NCI-H345 treated with DMSO at 0.1 percent for 48 hours (cell line): ENCODE results near the gene PLA2G4D.
"Not testable (repeated sequence)": the region's sequence is repeated elsewhere in the genome, so short reads cannot be mapped to it uniquely, and the experiment has no call there.

ENCODE experiments used
- DNase-seq: peaks from one replicate; lab custom pipeline; 2025; ENCODE audit not compliant: unreplicated experiment; lab: John Stamatoyannopoulos, UW

The PLA2G4D gene

GRCh38 chr15:42091753-42092397 is 2.5 kb downstream of the PLA2G4D start:
- DNase-seq, result not testable (repeated sequence)

- no peak for DNase-seq
These were observed 3.6 kb downstream of the PLA2G4D start for GRCh38 chr15:42090781-42091180.

- no peak for DNase-seq
These were observed 4.0 kb downstream of the PLA2G4D start for GRCh38 chr15:42090370-42090769.

- no peak for DNase-seq
These were observed 4.4 kb downstream of the PLA2G4D start for GRCh38 chr15:42089942-42090341.

GRCh38 chr15:42088801-42089640 is 5.3 kb downstream of the PLA2G4D start:
- no peak for DNase-seq

GRCh38 chr15:42087926-42088800 is 6.2 kb downstream of the PLA2G4D start:
- no peak for DNase-seq

GRCh38 chr15:42087460-42087859 is 6.9 kb downstream of the PLA2G4D start:
- DNase-seq, result no peak

- DNase-seq, result no peak
These were observed 8.6 kb downstream of the PLA2G4D start for GRCh38 chr15:42085721-42086120.

- no peak for DNase-seq
These were observed 9.1 kb downstream of the PLA2G4D start for GRCh38 chr15:42085236-42085605.

GRCh38 chr15:42084465-42085235 is 9.7 kb downstream of the PLA2G4D start:
- peak; percentile 4 for DNase-seq

- DNase-seq, result no peak
These were observed 10.4 kb downstream of the PLA2G4D start for GRCh38 chr15:42083916-42084315.

- no peak for DNase-seq
These were observed 10.8 kb downstream of the PLA2G4D start for GRCh38 chr15:42083605-42083908.

- DNase-seq, result no peak
These were observed 11.3 kb downstream of the PLA2G4D start for GRCh38 chr15:42082823-42083604.

- DNase-seq, result no peak
These were observed 12.2 kb downstream of the PLA2G4D start for GRCh38 chr15:42082141-42082540.

- DNase-seq, result no peak
These were observed 13.2 kb downstream of the PLA2G4D start for GRCh38 chr15:42080919-42081830.

- no peak for DNase-seq
These were observed 14.0 kb downstream of the PLA2G4D start for GRCh38 chr15:42080186-42080918.

GRCh38 chr15:42079401-42079908 is 14.9 kb downstream of the PLA2G4D start:
- no peak for DNase-seq

- DNase-seq, result no peak
These were observed 15.5 kb downstream of the PLA2G4D start for GRCh38 chr15:42078903-42079302.
